Kasumi-1 (cell line): ENCODE measurements around the gene PATL2.
"Not testable (repeated sequence)": the region's sequence is repeated elsewhere in the genome, so short reads cannot be mapped to it uniquely, and the experiment has no call there.

Experiments used
- DNase-seq, 2 experiments: peaks; one replicate each; lab custom pipeline; 2025; lab: John Stamatoyannopoulos, UW

Gene PATL2

GRCh38 chr15:44711096-44711742 is at the start of gene PATL2, which contains the start of gene B2M:
Gene PATL2 (minus strand): TSS chr15:44711323. CDS start chr15:44676490, 34,833 bp downstream.
Gene B2M (plus strand): TSS chr15:44711517. CDS start chr15:44711547, 30 bp downstream.
- peak; percentile 85 to 88 for DNase-seq

GRCh38 chr15:44753345-44753744 is 42.2 kb upstream of the PATL2 start:
- DNase-seq, result no peak

DNA sequence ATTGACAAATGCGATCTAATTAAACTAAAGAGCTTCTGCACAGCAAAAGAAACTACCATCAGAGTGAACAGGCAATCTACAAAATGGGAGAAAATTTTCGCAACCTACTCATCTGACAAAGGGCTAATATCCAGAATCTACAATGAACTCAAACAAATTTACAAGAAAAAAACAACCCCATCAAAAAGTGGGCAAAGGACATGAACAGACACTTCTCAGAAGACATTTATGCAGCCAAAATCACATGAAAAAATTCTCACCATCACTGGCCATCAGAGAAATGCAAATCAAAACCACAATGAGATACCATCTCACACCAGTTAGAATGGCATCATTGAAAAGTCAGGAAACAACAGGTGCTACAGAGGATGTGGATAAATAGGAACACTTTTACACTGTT is 32.3 kb upstream of the PATL2 start:
- DNase-seq, result not testable (repeated sequence)

DNA sequence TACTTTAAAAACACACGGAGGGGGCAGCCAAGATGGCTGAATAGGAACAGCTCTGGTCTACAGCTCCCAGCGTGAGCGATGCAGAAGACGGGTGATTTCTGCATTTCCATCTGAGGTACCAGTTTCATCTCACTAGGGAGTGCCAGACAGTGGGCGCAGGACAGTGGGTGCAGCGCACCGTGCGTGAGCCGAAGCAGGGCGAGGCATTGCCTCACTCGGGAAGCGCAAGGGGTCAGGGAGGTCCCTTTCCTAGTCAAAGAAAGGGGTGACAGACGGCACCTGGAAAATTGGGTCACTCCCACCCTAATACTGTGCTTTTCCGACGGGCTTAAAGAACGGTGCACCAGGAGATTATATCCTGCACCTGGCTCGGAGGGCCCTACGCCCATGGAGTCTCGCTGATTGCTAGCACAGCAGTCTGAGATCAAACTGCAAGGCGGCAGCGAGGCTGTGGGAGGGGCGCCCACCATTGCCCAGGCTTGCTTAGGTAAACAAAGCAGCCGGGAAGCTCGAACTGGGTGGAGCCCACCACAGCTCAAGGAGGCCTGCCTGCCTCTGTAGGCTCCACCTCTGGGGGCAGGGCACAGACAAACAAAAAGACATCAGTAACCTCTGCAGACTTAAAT is 28.2 kb upstream of the PATL2 start:
- DNase-seq, result not testable (repeated sequence)

- peak; percentile 38 to 54 for DNase-seq
Observed at GRCh38 chr15:44738340-44738984, 27.3 kb upstream of the PATL2 start.

- no peak for DNase-seq
Observed at GRCh38 chr15:44736181-44736765, 25.1 kb upstream of the PATL2 start, which contains the start of gene TRIM69. Gene TRIM69 (plus strand): TSS chr15:44736528. CDS start chr15:44736705, 177 bp downstream.

DNA sequence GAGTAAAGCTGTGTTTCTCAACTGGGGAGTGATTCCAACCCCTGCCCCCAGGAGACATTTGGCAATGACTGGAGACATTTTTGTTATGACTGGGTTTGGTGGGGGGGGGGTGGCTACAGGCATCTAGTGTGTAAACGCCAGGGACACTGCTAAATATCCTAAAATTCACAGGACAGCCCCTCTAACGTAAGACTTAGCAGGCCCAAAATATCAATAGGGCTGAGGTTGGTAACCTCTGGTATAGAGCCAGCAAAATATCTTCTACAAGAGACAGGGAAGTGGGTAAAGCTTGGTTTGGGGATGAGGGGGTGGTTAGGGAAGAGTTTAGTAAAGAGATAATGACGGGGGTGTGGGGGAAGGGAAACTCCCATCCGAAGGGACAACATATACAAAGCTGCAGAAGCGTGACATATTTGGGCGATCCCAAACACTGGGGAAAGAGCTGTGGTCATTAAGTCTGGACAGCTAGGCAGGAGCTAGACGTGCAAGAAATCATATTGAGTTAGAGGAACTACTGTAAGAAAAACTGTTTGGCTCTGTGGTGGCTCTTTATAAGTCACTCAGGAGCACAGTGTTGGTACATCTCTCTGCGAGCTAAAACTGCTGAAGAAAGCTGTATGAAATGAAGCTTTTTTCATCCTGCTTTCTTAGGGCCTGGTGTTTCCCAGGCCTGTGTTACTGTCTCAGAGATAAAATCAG is 24.5 kb upstream of the PATL2 start:
- DNase-seq, result peak; percentile 15 to 39

- no peak for DNase-seq
Observed at GRCh38 chr15:44734839-44735481, 23.8 kb upstream of the PATL2 start.

GRCh38 chr15:44729408-44730127 is 18.4 kb upstream of the PATL2 start:
- DNase-seq, result peak in 1 of 2 experiments; percentile 23

DNA sequence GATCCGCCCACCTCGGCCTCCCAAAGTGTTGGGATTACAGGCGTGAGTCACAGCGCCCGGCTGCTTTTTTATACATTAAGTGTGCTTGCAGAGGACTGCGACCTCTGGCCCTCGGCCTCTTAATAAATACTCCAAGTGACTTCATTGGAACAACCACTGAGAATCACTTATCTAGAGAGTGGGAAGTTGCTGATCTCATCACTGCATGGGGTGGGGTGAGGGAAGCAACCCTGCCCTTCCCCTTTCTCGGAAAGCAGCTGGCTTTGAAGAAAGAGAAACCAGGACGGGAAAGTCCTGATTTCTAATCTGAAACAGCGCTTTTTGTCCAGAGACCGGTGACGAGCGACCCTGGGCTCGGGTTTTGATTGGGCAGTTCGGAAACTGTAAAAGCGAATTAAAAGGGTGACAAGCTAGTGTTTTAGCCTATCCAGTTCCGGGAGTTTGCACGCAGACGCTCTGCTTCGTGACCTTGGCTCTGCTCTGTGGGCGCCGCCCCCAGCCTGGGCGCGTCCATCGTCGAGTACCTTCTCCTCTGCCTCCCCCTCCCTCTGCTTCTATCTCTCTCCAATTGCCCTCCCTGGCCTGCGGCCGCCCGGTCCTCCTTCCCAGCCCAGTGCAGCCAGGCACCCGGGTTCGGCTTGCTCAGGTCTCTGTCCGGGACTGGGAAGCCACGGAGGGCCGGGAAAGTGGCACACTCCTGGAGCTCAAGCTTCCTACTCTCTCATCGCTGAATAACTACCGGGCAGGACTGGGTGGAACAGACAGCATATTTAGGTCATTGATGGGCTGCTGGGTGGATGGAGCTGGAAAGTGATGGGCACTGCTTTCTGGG is 17.7 kb upstream of the PATL2 start:
- peak; percentile 90 to 93 for DNase-seq

- DNase-seq, result not testable (repeated sequence)
Observed at GRCh38 chr15:44728232-44728575, 17.1 kb upstream of the PATL2 start.

GRCh38 chr15:44727485-44728231 is 16.5 kb upstream of the PATL2 start:
- DNase-seq, result no peak

GRCh38 chr15:44726568-44727484 is 15.7 kb upstream of the PATL2 start:
- peak; percentile 84 to 85 for DNase-seq

DNA sequence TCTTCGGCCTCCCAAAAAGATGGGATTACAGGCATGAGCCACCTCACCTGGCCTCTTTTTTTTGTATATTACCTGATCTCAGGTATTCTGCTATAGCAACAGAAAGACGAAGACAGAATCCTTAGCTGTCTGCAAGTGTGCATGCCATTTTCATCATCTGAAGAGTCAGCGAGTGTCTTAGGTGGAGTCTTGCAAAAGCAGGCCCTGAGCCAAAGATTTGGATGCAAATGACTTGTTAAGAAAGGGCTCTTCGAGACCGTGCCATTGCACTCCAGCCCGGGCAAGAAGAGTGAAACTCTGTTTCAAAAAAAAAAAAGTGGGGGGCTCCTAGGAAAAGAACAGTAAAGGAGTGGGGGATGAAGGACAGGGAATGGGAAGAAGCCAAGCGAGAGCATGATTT is 15.0 kb upstream of the PATL2 start:
- DNase-seq, result peak in 1 of 2 experiments; percentile 11

GRCh38 chr15:44722011-44722410 is 10.9 kb upstream of the PATL2 start:
- no peak for DNase-seq

DNA sequence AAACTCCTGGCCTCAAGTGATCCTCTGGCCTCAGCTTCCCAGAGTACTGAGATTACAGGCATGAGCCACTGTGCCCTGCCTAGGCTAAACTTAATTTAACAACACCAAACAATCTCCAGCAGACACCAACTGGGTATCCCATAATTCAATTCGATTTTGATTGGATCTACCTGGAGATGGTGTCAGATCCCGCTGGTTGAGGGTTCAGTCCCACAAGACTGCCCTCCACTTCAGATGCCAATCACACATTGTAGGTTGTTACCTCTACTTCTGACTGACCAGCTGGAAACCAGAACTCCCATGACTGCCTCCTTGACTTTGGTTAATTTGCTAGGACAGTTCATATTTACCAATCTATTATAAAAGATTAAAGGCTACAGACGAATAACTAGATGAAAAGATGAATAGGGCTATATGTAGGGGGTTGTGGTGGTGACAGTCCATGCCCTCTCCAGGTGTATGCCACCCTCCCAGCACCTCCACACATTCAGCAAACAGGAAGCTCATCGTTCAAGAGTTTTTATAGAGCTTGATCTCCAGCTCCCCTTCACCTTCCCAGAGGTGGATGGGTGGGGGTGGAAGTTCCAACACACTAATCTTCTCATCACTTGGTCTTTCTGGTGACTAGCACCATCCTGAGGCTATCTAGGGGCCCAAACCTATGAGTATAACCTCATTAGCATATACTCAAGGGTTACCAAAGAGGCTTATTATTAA is 9.5 kb upstream of the PATL2 start:
- DNase-seq, result no peak

- DNase-seq, result not testable (repeated sequence)
Observed at GRCh38 chr15:44720000-44720435, 8.9 kb upstream of the PATL2 start.
